ENCODE data around the gene GPR141. TPM values are rescaled to one million over a fixed set of nuclear protein-coding genes. Genes with fewer than 3 reads are reported as not detected.

GPR141 gene
- polyA plus RNA-seq, 3 donors: 25.4 to 26.6 (median 25.5) TPM

DNA sequence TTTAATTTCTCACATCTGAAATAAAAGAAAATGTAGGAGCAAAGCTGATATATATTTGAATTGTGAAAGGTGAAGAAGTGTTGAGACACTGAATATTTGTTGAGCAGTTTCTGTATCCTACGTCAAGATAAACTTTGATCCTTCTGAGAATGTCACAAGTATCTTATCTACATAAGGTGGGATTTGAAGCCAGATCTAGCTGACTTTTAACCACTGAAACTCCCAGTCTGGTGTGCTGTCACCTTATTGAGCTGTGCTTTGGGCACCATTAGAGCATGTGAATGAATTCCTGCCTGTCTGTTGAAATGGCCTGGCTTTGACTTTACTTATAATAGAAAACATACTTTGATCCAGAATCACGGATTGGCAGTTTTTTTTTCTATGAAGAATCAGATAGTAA, 15.2 kb downstream of the GPR141 start:
- Histone ChIP-seq H2AFZ (ENCODE audit: insufficient read depth, low read depth, low read length, poor library complexity, severe bottlenecking) (no peak overlapping the region), H3K4me2 (replicated peaks; ENCODE audit: extremely low read depth, low read length, poor library complexity, severe bottlenecking) (no peak overlapping the region), H3K79me2 (ENCODE audit: insufficient read depth, low read length) (peaks cover 99% of the 10 kb centered on the region), H3K27me3 (ENCODE audit: control insufficient read depth in 2 of 2, insufficient read depth in 2 of 2, low read length in 2 of 2) (no peaks in the 10 kb centered on the region), H3K9ac (ENCODE audit: insufficient read depth, low read length, poor library complexity, severe bottlenecking) (no peak overlapping the region), H3K9me3 (replicated peaks in 1 of 2; ENCODE audit: control insufficient read depth in 1 of 2, insufficient read depth in 1 of 2, low read length in 2 of 2) (no peaks in the 10 kb centered on the region), H3K4me3 (replicated peaks in 1 of 3; ENCODE audit: low read depth in 2 of 3, low read length in 3 of 3) (no peak overlapping the region), H3K36me3 (replicated peaks in 1 of 2; ENCODE audit: control insufficient read depth in 1 of 2, insufficient read depth in 2 of 2, low read length in 2 of 2) (peaks cover 11 to 32% of the 10 kb centered on the region in 2 donors), H3K27ac (ENCODE audit: low read depth in 1 of 2, low read length in 2 of 2) (peak overlapping the region in 1 of 2 donors; percentile 68), H4K20me1 (ENCODE audit: insufficient read depth, low read length) (no peaks in the 10 kb centered on the region), H3K4me1 (ENCODE audit: control insufficient read depth in 1 of 2, insufficient read depth in 2 of 2, low read length in 2 of 2) (peaks cover 54 to 79% of the 10 kb centered on the region in 2 donors)
- no peak overlapping the region for H3K4me3 Mint-ChIP-seq
- intact Hi-C loops (cut with micrococcal nuclease): no loop called here
- TF ChIP-seq, protein P1, sequence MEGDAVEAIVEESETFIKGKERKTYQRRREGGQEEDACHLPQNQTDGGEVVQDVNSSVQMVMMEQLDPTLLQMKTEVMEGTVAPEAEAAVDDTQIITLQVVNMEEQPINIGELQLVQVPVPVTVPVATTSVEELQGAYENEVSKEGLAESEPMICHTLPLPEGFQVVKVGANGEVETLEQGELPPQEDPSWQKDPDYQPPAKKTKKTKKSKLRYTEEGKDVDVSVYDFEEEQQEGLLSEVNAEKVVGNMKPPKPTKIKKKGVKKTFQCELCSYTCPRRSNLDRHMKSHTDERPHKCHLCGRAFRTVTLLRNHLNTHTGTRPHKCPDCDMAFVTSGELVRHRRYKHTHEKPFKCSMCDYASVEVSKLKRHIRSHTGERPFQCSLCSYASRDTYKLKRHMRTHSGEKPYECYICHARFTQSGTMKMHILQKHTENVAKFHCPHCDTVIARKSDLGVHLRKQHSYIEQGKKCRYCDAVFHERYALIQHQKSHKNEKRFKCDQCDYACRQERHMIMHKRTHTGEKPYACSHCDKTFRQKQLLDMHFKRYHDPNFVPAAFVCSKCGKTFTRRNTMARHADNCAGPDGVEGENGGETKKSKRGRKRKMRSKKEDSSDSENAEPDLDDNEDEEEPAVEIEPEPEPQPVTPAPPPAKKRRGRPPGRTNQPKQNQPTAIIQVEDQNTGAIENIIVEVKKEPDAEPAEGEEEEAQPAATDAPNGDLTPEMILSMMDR (IDR thresholded peaks at IDR 0.05): no peak
- H3K27me3 Mint-ChIP-seq (ENCODE audit: low read depth in 3 of 3): peaks cover 0 to 1% (median 0%) of the 10 kb centered on the region in 3 donors
- H3K9me3 Mint-ChIP-seq: peaks cover 0 to 2% (median 0%) of the 10 kb centered on the region in 7 donors
- H3K27ac Mint-ChIP-seq: peak overlapping the region in 5 of 7 donors; percentile 3 to 93 (median 58)
- no peak for DNase-seq
- peaks cover 77% of the 10 kb centered on the region for H3K4me1 Mint-ChIP-seq
- H3K36me3 Mint-ChIP-seq: peaks cover 29 to 50% of the 10 kb centered on the region in 2 donors
- WGBS (ENCODE audit: insufficient coverage): 100% methylated on average over 1 of the region's 2 CpGs

DNA sequence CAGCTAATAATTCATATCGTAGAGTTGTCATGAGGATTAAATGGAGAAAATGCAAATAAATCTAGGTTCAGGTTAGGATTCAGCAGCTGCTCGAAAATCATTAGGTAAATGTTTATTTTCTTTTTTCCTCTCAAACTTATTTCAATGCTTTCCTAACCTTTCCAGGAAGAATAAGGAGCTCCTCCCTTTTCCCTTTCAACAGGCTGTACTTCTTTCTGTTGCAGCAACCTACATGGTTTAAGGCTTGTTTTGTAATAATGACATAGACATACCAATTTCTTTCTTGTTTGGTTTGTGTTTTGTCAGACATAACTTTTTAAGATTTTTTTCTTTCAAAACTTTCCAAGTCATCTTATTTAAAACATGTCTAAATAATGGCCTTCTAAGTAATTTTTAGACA, 18.2 kb downstream of the GPR141 start:
- peak in 1 of 3 donors; percentile 36 for DNase-seq
- Histone ChIP-seq H2AFZ (ENCODE audit: insufficient read depth, low read depth, low read length, poor library complexity, severe bottlenecking) (no peak overlapping the region), H3K79me2 (ENCODE audit: insufficient read depth, low read length) (peaks cover 99% of the 10 kb centered on the region), H3K4me2 (replicated peaks; ENCODE audit: extremely low read depth, low read length, poor library complexity, severe bottlenecking) (peak overlapping the region; percentile 52), H3K4me1 (ENCODE audit: control insufficient read depth in 1 of 2, insufficient read depth in 2 of 2, low read length in 2 of 2) (peaks cover 47 to 69% of the 10 kb centered on the region in 2 donors), H3K36me3 (replicated peaks in 1 of 2; ENCODE audit: control insufficient read depth in 1 of 2, insufficient read depth in 2 of 2, low read length in 2 of 2) (peaks cover 8 to 41% of the 10 kb centered on the region in 2 donors), H3K4me3 (replicated peaks in 1 of 3; ENCODE audit: low read depth in 2 of 3, low read length in 3 of 3) (peak overlapping the region in 1 of 3 experiments; percentile 34), H3K9ac (ENCODE audit: insufficient read depth, low read length, poor library complexity, severe bottlenecking) (no peak overlapping the region), H4K20me1 (ENCODE audit: insufficient read depth, low read length) (no peaks in the 10 kb centered on the region), H3K9me3 (replicated peaks in 1 of 2; ENCODE audit: control insufficient read depth in 1 of 2, insufficient read depth in 1 of 2, low read length in 2 of 2) (no peaks in the 10 kb centered on the region), H3K27ac (ENCODE audit: low read depth in 1 of 2, low read length in 2 of 2) (peak overlapping the region in 1 of 2 donors; percentile 70), H3K27me3 (ENCODE audit: control insufficient read depth in 2 of 2, insufficient read depth in 2 of 2, low read length in 2 of 2) (no peaks in the 10 kb centered on the region)
- intact Hi-C loops (cut with micrococcal nuclease): no loop called here
- Mint-ChIP-seq H3K4me3 (peak overlapping the region in 1 of 2 donors; percentile 63), H3K27me3 (ENCODE audit: low read depth in 3 of 3) (peaks cover 0 to 1% (median 0%) of the 10 kb centered on the region in 3 donors), H3K36me3 (peaks cover 41 to 61% of the 10 kb centered on the region in 2 donors), H3K9me3 (peaks cover 0 to 2% (median 0%) of the 10 kb centered on the region in 7 donors), H3K4me1 (peaks cover 71% of the 10 kb centered on the region), H3K27ac (peak overlapping the region; percentile 37 to 92 (median 86))
- TF ChIP-seq, protein P1 (IDR thresholded peaks at IDR 0.05): no peak
- no CpG with 5 or more reads among the region's 2 CpGs for WGBS (ENCODE audit: insufficient coverage)
